K562 (cell line): ENCODE data around the gene MAD2L1BP. TPM values are rescaled to one million over a fixed set of nuclear protein-coding genes. Genes with fewer than 3 reads are reported as not detected.

Experiments
- CBX2 ChIP-seq: fragments of 200-600 bp; sonication (generic); IDR thresholded peaks from one replicate; pipeline ENCODE4 v1.6.1; 2012; ENCODE audit warnings: mild to moderate bottlenecking, low read length, inconsistent platforms; ENCODE audit not compliant: insufficient read depth, poor library complexity, severe bottlenecking
- FIP1L1 ChIP-seq: fragments of 200-400 bp; formaldehyde crosslinking; IDR thresholded peaks from 2 replicates; pipeline ENCODE4 v1.6.1; 2018; ENCODE audit warnings: mild to moderate bottlenecking, low read depth, low read length; ENCODE audit not compliant: poor library complexity, severe bottlenecking
- MAFF ChIP-seq: IDR thresholded peaks from 2 replicates; pipeline ENCODE4 v1.6.1; 2012; ENCODE audit warnings: low read length, improper control_type of control experiment
- RBFOX2 ChIP-seq: fragments of 200-400 bp; formaldehyde crosslinking; IDR thresholded peaks from 2 replicates; pipeline ENCODE4 v1.6.1; 2017; ENCODE audit warnings: low read depth, mild to moderate bottlenecking, low read length, moderate library complexity
- SAFB ChIP-seq: fragments of 200-400 bp; formaldehyde crosslinking; IDR thresholded peaks from 2 replicates; pipeline ENCODE4 v1.6.1; 2017; ENCODE audit warnings: low read depth, low read length, borderline replicate concordance
- SMARCA4 ChIP-seq: fragments of 450-650 bp; IDR thresholded peaks from 2 replicates; pipeline ENCODE4 v1.6.1; 2016
- polyA plus RNA-seq, 8 experiments: library from polyadenylated mRNA; depleted of rRNA in 4 of 8; stranded (reverse) in 5 of 8; unstranded in 3 of 8; fragments of >200 nt; fragmentation: Nextera tagmentation in 2 of 8; fragmentation: Illumina TruSeq in 1 of 8; extraction: Ambion mirVana in 2 of 8; extraction: Trizol in 1 of 8; gene quantifications; 2 replicates each; pipeline versions ENCODE4 v1.2.1 to v1.2.3, GENCODE V29; 2011 to 2014; ENCODE audit warnings: inconsistent platforms in 1 of 8, missing spikeins in 1 of 8
- total RNA-seq, 7 experiments: library from RNA; depleted of rRNA in 6 of 7; stranded (reverse); fragments of >200 nt in 6 of 7; fragmentation: Illumina TruSeq in 2 of 7; extraction: Trizol in 2 of 7; gene quantifications; 2 replicates each; pipeline versions ENCODE4 v1.2.1 to v1.2.3, GENCODE V29; 2011 to 2021; ENCODE audit warnings: low replicate concordance in 1 of 7
- TF ChIP-seq, protein P1 (sequence below), 2 experiments: fragments of 450-650 bp in 1 of 2; sonication (generic) in 1 of 2; formaldehyde crosslinking in 1 of 2; IDR thresholded peaks; 2 replicates each; pipeline versions ENCODE4 v1.7.1 to v1.9.0; 2016 to 2022; ENCODE audit warnings: inconsistent platforms in 1 of 2, mild to moderate bottlenecking in 1 of 2, missing genetic modification reagents in 1 of 2
- TF ChIP-seq, protein P2 (sequence below): fragments of 450-650 bp; IDR thresholded peaks from 2 replicates; pipeline ENCODE4 v1.6.1; 2016; ENCODE audit warnings: low read depth

Gene MAD2L1BP
- total and polyA plus RNA-seq, 9 of the 15 experiments (the other 6 are each of a cell fraction or from before 2014, with no cell fraction given): 69.7 to 321 (median 111) TPM

DNA sequence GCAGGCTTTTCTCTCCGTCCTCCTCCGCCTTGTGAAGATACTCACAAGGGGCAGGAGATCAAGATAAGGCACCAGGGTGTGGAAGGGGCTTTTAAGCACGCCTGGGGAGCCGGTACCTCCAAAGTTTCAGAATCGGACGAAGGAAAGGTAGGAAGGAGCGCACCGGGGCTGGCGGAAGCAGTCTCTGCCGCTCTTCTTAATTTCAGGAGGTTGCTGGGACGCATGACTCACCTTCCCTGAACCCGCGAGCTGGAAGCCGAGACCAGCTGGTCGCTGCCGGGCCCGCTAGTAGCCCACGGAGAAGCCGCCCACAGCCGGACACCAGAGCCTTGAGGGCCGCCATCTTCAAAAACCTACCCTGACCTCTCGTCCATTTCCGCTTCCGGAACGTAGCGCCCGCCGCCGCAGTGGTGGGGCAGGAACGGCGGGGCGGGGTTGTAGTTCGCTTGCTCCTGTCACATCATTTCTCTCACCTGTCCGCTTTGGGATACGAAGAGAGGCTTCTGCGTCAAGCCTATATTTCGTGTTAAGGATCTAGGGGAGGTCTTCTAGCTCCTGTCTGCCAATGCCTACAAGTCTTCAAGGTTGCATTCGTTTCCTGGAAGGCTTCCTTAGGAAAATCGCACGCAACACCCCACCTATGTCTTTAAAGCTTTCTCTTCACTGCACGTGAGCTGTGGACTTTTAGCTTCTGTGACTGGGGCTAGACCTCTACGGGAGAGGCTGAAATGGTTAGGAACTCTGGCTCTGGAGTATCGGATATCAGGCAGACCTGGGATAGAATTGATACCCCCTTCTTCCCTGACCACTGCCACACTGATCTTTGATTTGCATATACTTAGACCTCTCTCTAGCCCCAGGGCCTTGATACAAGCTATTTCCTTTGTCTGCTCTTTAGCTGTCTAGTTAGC lies 52.1 kb downstream of the MAD2L1BP start, which contains the start of gene MRPS18A (continued):
- TF ChIP-seq, protein P1, sequence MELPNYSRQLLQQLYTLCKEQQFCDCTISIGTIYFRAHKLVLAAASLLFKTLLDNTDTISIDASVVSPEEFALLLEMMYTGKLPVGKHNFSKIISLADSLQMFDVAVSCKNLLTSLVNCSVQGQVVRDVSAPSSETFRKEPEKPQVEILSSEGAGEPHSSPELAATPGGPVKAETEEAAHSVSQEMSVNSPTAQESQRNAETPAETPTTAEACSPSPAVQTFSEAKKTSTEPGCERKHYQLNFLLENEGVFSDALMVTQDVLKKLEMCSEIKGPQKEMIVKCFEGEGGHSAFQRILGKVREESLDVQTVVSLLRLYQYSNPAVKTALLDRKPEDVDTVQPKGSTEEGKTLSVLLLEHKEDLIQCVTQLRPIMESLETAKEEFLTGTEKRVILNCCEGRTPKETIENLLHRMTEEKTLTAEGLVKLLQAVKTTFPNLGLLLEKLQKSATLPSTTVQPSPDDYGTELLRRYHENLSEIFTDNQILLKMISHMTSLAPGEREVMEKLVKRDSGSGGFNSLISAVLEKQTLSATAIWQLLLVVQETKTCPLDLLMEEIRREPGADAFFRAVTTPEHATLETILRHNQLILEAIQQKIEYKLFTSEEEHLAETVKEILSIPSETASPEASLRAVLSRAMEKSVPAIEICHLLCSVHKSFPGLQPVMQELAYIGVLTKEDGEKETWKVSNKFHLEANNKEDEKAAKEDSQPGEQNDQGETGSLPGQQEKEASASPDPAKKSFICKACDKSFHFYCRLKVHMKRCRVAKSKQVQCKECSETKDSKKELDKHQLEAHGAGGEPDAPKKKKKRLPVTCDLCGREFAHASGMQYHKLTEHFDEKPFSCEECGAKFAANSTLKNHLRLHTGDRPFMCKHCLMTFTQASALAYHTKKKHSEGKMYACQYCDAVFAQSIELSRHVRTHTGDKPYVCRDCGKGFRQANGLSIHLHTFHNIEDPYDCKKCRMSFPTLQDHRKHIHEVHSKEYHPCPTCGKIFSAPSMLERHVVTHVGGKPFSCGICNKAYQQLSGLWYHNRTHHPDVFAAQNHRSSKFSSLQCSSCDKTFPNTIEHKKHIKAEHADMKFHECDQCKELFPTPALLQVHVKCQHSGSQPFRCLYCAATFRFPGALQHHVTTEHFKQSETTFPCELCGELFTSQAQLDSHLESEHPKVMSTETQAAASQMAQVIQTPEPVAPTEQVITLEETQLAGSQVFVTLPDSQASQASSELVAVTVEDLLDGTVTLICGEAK (IDR thresholded peaks at IDR 0.05): peak; percentile 98
- TF ChIP-seq, protein P1 (CRISPR knock-in tag; IDR thresholded peaks at IDR 0.05): no peak
- TF ChIP-seq SAFB: no peak
- TF ChIP-seq FIP1L1: no peak
- TF ChIP-seq RBFOX2: peak; percentile 95
- TF ChIP-seq CBX2: no peak
- TF ChIP-seq MAFF: no peak
- no peak for TF ChIP-seq SMARCA4
- TF ChIP-seq, protein P2, sequence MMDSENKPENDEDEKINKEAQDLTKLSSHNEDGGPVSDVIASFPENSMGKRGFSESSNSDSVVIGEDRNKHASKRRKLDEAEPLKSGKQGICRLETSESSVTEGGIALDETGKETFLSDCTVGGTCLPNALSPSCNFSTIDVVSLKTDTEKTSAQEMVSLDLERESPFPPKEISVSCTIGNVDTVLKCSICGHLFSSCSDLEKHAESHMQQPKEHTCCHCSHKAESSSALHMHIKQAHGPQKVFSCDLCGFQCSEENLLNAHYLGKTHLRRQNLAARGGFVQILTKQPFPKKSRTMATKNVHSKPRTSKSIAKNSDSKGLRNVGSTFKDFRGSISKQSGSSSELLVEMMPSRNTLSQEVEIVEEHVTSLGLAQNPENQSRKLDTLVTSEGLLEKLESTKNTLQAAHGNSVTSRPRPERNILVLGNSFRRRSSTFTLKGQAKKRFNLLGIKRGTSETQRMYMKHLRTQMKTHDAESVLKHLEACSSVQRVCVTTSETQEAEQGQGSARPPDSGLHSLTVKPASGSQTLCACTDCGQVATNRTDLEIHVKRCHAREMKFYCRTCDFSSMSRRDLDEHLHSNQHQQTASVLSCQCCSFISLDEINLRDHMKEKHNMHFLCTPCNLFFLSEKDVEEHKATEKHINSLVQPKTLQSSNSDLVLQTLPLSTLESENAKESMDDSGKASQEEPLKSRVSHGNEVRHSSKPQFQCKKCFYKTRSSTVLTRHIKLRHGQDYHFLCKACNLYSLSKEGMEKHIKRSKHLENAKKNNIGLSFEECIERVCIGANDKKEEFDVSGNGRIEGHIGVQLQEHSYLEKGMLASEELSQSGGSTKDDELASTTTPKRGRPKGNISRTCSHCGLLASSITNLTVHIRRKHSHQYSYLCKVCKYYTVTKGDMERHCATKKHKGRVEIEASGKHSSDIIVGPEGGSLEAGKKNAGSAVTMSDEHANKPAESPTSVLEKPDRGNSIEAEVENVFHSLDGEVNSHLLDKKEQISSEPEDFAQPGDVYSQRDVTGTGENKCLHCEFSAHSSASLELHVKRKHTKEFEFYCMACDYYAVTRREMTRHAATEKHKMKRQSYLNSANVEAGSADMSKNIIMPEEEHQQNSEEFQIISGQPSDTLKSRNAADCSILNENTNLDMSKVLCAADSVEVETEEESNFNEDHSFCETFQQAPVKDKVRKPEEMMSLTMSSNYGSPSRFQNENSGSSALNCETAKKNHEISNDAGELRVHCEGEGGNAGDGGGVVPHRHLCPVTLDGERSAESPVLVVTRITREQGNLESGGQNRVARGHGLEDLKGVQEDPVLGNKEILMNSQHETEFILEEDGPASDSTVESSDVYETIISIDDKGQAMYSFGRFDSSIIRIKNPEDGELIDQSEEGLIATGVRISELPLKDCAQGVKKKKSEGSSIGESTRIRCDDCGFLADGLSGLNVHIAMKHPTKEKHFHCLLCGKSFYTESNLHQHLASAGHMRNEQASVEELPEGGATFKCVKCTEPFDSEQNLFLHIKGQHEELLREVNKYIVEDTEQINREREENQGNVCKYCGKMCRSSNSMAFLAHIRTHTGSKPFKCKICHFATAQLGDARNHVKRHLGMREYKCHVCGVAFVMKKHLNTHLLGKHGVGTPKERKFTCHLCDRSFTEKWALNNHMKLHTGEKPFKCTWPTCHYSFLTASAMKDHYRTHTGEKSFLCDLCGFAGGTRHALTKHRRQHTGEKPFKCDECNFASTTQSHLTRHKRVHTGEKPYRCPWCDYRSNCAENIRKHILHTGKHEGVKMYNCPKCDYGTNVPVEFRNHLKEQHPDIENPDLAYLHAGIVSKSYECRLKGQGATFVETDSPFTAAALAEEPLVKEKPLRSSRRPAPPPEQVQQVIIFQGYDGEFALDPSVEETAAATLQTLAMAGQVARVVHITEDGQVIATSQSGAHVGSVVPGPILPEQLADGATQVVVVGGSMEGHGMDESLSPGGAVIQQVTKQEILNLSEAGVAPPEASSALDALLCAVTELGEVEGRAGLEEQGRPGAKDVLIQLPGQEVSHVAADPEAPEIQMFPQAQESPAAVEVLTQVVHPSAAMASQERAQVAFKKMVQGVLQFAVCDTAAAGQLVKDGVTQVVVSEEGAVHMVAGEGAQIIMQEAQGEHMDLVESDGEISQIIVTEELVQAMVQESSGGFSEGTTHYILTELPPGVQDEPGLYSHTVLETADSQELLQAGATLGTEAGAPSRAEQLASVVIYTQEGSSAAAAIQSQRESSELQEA: no peak
